Stimulated activated CD4-positive, alpha-beta T cell treated with anti-CD3 and anti-CD28 coated beads, Interleukin-2, amount 100 ng/mL, for 48 hours (primary cell): ENCODE measurements around the gene OR4C3.
"Not testable (repeated sequence)": the region's sequence is repeated elsewhere in the genome, so short reads cannot be mapped to it uniquely, and the experiment has no call there.

ENCODE experiments used
- DNase-seq, 2 donors: peaks; one replicate each; pipeline ENCODE4 v3.0.0-alpha.2; 2020

OR4C3 gene

GRCh38 chr11:48324620-48325019, at the start of gene OR4C3:
Gene OR4C3, plus strand, starts transcription at chr11:48324920. Its CDS starts 102 bp downstream, at chr11:48325022.
- not testable (repeated sequence) for DNase-seq

- DNase-seq, result no peak
Measured at GRCh38 chr11:48305923-48306322, 18.8 kb upstream of the OR4C3 start, which contains the start of gene OR4S1. Gene OR4S1, plus strand, starts transcription at chr11:48306223. Its CDS starts 0 bp downstream, at chr11:48306223.

- DNase-seq, result peak; percentile 64 to 74
Measured at GRCh38 chr11:48307760-48308386, 16.8 kb upstream of the OR4C3 start.

GRCh38 chr11:48313590-48313989, 11.1 kb upstream of the OR4C3 start:
- DNase-seq, result not testable (repeated sequence)

- DNase-seq, result not testable (repeated sequence)
Measured at GRCh38 chr11:48319813-48320212, 4.9 kb upstream of the OR4C3 start.

GRCh38 chr11:48341466-48341865, 16.7 kb downstream of the OR4C3 start:
- DNase-seq, result no peak

- not testable (repeated sequence) for DNase-seq
Measured at GRCh38 chr11:48342505-48342904, 17.8 kb downstream of the OR4C3 start.

GRCh38 chr11:48346286-48346685, 21.6 kb downstream of the OR4C3 start:
- not testable (repeated sequence) for DNase-seq

GRCh38 chr11:48354013-48354412, 29.3 kb downstream of the OR4C3 start:
- no peak for DNase-seq

- no peak for DNase-seq
Measured at GRCh38 chr11:48354677-48355076, 30.0 kb downstream of the OR4C3 start.

GRCh38 chr11:48361289-48361688, 36.6 kb downstream of the OR4C3 start:
- not testable (repeated sequence) for DNase-seq

GRCh38 chr11:48366365-48366764, 41.6 kb downstream of the OR4C3 start, which contains the start of gene OR4C5:
Gene OR4C5, minus strand, starts transcription at chr11:48366465. Its CDS starts 0 bp downstream, at chr11:48366465.
- no peak for DNase-seq
